SK-N-MC (cell line): ENCODE data around the gene METTL15.
"Not testable (repeated sequence)": the region's sequence is repeated elsewhere in the genome, so short reads cannot be mapped to it uniquely, and the experiment has no call there.

ENCODE experiments used
- DNase-seq: peaks from one replicate; pipeline ENCODE4 v3.0.0-alpha.2; 2011; ENCODE audit warnings: low read depth, low spot score
- H3K27ac ChIP-seq: fragments of 200-600 bp; sonication (generic); 2 replicates; pipeline ENCODE4 v1.5.1; 2016; ENCODE audit warnings: mixed run types
- H3K36me3 ChIP-seq: fragments of 200-600 bp; sonication (generic); 2 replicates; pipeline ENCODE4 v1.6.1; 2017; ENCODE audit warnings: antibody characterized with exemption, low read length, mixed read lengths; ENCODE audit not compliant: insufficient read depth
- H3K4me3 ChIP-seq: fragments of 200-600 bp; sonication (generic); 2 replicates; pipeline ENCODE4 v1.5.1; 2016
- H3K9ac ChIP-seq: fragments of 200-600 bp; sonication (generic); 2 replicates; pipeline ENCODE4 v1.8.0; 2017; ENCODE audit warnings: mixed run types, mixed read lengths; ENCODE audit not compliant: insufficient read length
- H3K9me3 ChIP-seq: fragments of 200-600 bp; sonication (generic); 2 replicates; pipeline ENCODE4 v1.6.1; 2017; ENCODE audit warnings: low read depth, mild to moderate bottlenecking, antibody characterized with exemption, low read length, moderate library complexity, mixed read lengths
- EZH2 ChIP-seq: fragments of 200-600 bp; sonication (generic); IDR thresholded peaks from one replicate; pipeline ENCODE4 v1.6.1; 2017; ENCODE audit warnings: antibody characterized with exemption
- FOXP2 ChIP-seq: optimal IDR thresholded peaks from 2 replicates; pipeline ENCODE3; 2011; ENCODE audit warnings: mild to moderate bottlenecking, moderate library complexity; ENCODE audit not compliant: insufficient read depth; ENCODE audit errors: extremely low read length, control extremely low read depth
- POLR2AphosphoS5 ChIP-seq: IDR thresholded peaks from 2 replicates; pipeline ENCODE4 v1.6.1; 2012; ENCODE audit warnings: mild to moderate bottlenecking, low read depth, low read length, borderline replicate concordance

Gene METTL15

GRCh38 chr11:28176351-28176750 is 68.2 kb downstream of the METTL15 start:
- Histone ChIP-seq H3K9ac (no peak overlapping the region), H3K27ac (no peak overlapping the region), H3K36me3 (peaks cover 13% of the 10 kb centered on the region), H3K9me3 (no peaks in the 10 kb centered on the region), H3K4me3 (no peak overlapping the region)
- TF ChIP-seq EZH2: no peak
- no peak for TF ChIP-seq FOXP2
- TF ChIP-seq POLR2AphosphoS5: no peak
- DNase-seq: no peak

GRCh38 chr11:28195449-28195848 is 87.3 kb downstream of the METTL15 start:
- Histone ChIP-seq H3K9me3 (0 out of 2 replicates have a peak, but pooled peaks cover 8% of the 10 kb centered on the region), H3K4me3 (no peak overlapping the region), H3K9ac (no peak overlapping the region), H3K36me3 (no peaks in the 10 kb centered on the region), H3K27ac (no peak overlapping the region)
- no peak for DNase-seq
- TF ChIP-seq POLR2AphosphoS5: no peak
- TF ChIP-seq EZH2: no peak
- no peak for TF ChIP-seq FOXP2

GRCh38 chr11:28209906-28210305 is 101.7 kb downstream of the METTL15 start:
- Histone ChIP-seq H3K9ac (no peak overlapping the region), H3K4me3 (no peak overlapping the region), H3K27ac (no peak overlapping the region), H3K36me3 (0 out of 2 replicates have a peak, but pooled peaks cover 4% of the 10 kb centered on the region), H3K9me3 (no peaks in the 10 kb centered on the region)
- no peak for DNase-seq
- no peak for TF ChIP-seq POLR2AphosphoS5
- TF ChIP-seq EZH2: no peak
- TF ChIP-seq FOXP2: no peak

GRCh38 chr11:28222063-28222462 is 113.9 kb downstream of the METTL15 start:
- not testable (repeated sequence) for H3K9me3 ChIP-seq, DNase-seq, H3K36me3 ChIP-seq, H3K9ac ChIP-seq, H3K27ac ChIP-seq, H3K4me3 ChIP-seq

GRCh38 chr11:28223577-28223976 is 115.4 kb downstream of the METTL15 start:
- TF ChIP-seq FOXP2 (no peak), POLR2AphosphoS5 (no peak), EZH2 (no peak)
- Histone ChIP-seq H3K9ac (no peak overlapping the region), H3K4me3 (no peak overlapping the region), H3K9me3 (no peaks in the 10 kb centered on the region), H3K27ac (no peak overlapping the region), H3K36me3 (no peaks in the 10 kb centered on the region; the same call in 1 of the 2 replicates)
- DNase-seq: no peak

- no peak overlapping the region for H3K9ac ChIP-seq
- H3K27ac ChIP-seq: no peak overlapping the region
- no peak for TF ChIP-seq FOXP2
- no peak for TF ChIP-seq POLR2AphosphoS5
- no peak for TF ChIP-seq EZH2
- H3K9me3 ChIP-seq: no peaks in the 10 kb centered on the region
- DNase-seq: no peak
- no peaks in the 10 kb centered on the region; the same call in 1 of the 2 replicates for H3K36me3 ChIP-seq
- H3K4me3 ChIP-seq: no peak overlapping the region
Measured at GRCh38 chr11:28223994-28224393, 115.8 kb downstream of the METTL15 start.

GRCh38 chr11:28227460-28227859 is 119.3 kb downstream of the METTL15 start:
- no peaks in the 10 kb centered on the region for H3K9me3 ChIP-seq
- no peaks in the 10 kb centered on the region; the same call in 1 of the 2 replicates for H3K36me3 ChIP-seq
- TF ChIP-seq POLR2AphosphoS5: no peak
- TF ChIP-seq FOXP2: no peak
- TF ChIP-seq EZH2: no peak
- H3K27ac ChIP-seq: no peak overlapping the region
- H3K9ac ChIP-seq: no peak overlapping the region
- DNase-seq: no peak
- H3K4me3 ChIP-seq: no peak overlapping the region

- H3K4me3 ChIP-seq: no peak overlapping the region
- H3K9ac ChIP-seq: no peak overlapping the region
- DNase-seq: no peak
- no peaks in the 10 kb centered on the region for H3K9me3 ChIP-seq
- no peaks in the 10 kb centered on the region; the same call in 1 of the 2 replicates for H3K36me3 ChIP-seq
- H3K27ac ChIP-seq: no peak overlapping the region
- TF ChIP-seq POLR2AphosphoS5 (no peak), FOXP2 (no peak), EZH2 (no peak)
Measured at GRCh38 chr11:28228196-28228895, 120.2 kb downstream of the METTL15 start.

GRCh38 chr11:28231475-28231874 is 123.3 kb downstream of the METTL15 start:
- Histone ChIP-seq H3K4me3 (no peak overlapping the region), H3K27ac (no peak overlapping the region), H3K9me3 (no peaks in the 10 kb centered on the region), H3K36me3 (no peaks in the 10 kb centered on the region; the same call in 1 of the 2 replicates), H3K9ac (no peak overlapping the region)
- no peak for DNase-seq
- no peak for TF ChIP-seq FOXP2
- no peak for TF ChIP-seq EZH2
- TF ChIP-seq POLR2AphosphoS5: no peak
